ENCODE measurements around the gene MAPK8IP2.

Gene MAPK8IP2

GRCh38 chr22:50572965-50573364, 27.6 kb upstream of the MAPK8IP2 start:
- Histone ChIP-seq H3K4me2 (ENCODE audit: low read depth, low read length, poor library complexity, severe bottlenecking) (no peak overlapping the region), H2AFZ (ENCODE audit: low read depth, low read length, severe bottlenecking) (no peak overlapping the region), H3K36me3 (ENCODE audit: low read length) (0 out of 2 replicates have a peak, but pooled peaks cover 4% of the 10 kb centered on the region), H3F3A (ENCODE audit: insufficient read depth) (no peaks in the 10 kb centered on the region), H4K20me1 (ENCODE audit: low read depth, low read length) (no peaks in the 10 kb centered on the region), H3K4me3 (ENCODE audit: insufficient read depth, low read length, poor library complexity, severe bottlenecking) (no peak overlapping the region), H3K9me2 (replicated peaks; ENCODE audit: insufficient read depth, low read length) (no peaks in the 10 kb centered on the region), H3K9me3 (ENCODE audit: insufficient read depth, low read length) (no peaks in the 10 kb centered on the region), H3K27ac (ENCODE audit: low read depth, low read length) (no peak overlapping the region), H3K27me3 (ENCODE audit: low read length) (no peaks in the 10 kb centered on the region), H3K9ac (ENCODE audit: low read length) (no peak overlapping the region), H3K79me2 (ENCODE audit: insufficient read depth, low read length) (no peaks in the 10 kb centered on the region)
- no peak for TF ChIP-seq EZH2phosphoT487 (conservative IDR thresholded peaks at IDR 0.05; ENCODE audit: low read length)
- TF ChIP-seq CTCF (IDR thresholded peaks at IDR 0.05; ENCODE audit: insufficient read depth, low read length, poor library complexity, severe bottlenecking) = no peak

DNA sequence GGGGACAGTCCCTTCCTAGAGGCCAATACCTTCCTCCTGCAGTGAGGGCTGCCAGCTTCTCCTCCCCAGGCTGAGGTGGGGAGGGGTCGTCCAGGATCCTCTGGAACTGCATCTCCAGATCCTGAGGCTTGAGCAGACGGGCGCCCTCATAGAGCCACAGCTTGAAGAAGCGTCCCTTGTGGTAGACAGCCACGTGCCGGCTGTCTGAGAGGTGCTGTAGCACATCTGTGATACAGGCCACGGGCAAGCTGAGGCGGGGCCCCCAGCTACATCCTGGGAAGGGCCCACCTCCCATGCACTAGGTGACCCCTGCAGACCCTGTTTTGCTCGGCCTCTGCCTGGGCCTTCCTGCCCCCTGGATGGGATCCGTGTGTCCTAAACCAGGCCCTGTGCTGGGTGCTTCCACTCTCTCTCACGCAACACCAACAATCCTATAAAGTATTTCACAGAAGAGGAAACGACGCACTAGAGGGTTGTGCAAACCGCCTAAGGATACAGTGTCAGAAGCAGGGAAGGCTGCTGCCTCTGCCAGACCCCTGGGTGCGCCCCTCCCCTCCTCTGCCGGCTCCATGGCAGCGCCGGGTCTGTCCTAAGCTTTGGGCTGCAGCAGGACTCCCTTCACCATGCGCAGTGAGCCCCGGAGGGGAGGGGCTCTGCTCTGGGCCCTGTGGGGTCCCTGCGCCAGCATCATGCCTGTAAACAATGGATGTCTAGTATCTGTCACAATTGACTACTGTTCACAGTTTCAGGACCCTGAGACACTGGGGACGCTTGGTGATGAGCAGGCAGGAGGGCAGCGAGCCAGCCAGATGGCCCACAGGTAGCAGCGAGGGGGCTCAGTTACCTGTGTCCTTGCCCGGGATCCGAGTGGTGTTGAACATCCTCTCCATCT, 26.9 kb upstream of the MAPK8IP2 start:
- H3K4me2 ChIP-seq (ENCODE audit: low read depth, low read length, poor library complexity, severe bottlenecking) = no peak overlapping the region
- TF ChIP-seq EZH2phosphoT487 (conservative IDR thresholded peaks at IDR 0.05; ENCODE audit: low read length) (no peak), CTCF (IDR thresholded peaks at IDR 0.05; ENCODE audit: insufficient read depth, low read length, poor library complexity, severe bottlenecking) (no peak)
- H3F3A ChIP-seq (ENCODE audit: insufficient read depth) = no peaks in the 10 kb centered on the region
- no peaks in the 10 kb centered on the region; the same call in 1 of the 2 replicates for H4K20me1 ChIP-seq (ENCODE audit: low read depth, low read length)
- H3K79me2 ChIP-seq (ENCODE audit: insufficient read depth, low read length) = no peaks in the 10 kb centered on the region
- no peak overlapping the region for H3K9ac ChIP-seq (ENCODE audit: low read length)
- 0 out of 2 replicates have a peak, but pooled peaks cover 4% of the 10 kb centered on the region for H3K36me3 ChIP-seq (ENCODE audit: low read length)
- no peaks in the 10 kb centered on the region for H3K9me3 ChIP-seq (ENCODE audit: insufficient read depth, low read length)
- H3K27me3 ChIP-seq (ENCODE audit: low read length) = no peaks in the 10 kb centered on the region
- no peak overlapping the region for H3K4me3 ChIP-seq (ENCODE audit: insufficient read depth, low read length, poor library complexity, severe bottlenecking)
- no peak overlapping the region for H2AFZ ChIP-seq (ENCODE audit: low read depth, low read length, severe bottlenecking)
- H3K9me2 ChIP-seq (replicated peaks; ENCODE audit: insufficient read depth, low read length) = no peaks in the 10 kb centered on the region
- no peak overlapping the region for H3K27ac ChIP-seq (ENCODE audit: low read depth, low read length)

DNA sequence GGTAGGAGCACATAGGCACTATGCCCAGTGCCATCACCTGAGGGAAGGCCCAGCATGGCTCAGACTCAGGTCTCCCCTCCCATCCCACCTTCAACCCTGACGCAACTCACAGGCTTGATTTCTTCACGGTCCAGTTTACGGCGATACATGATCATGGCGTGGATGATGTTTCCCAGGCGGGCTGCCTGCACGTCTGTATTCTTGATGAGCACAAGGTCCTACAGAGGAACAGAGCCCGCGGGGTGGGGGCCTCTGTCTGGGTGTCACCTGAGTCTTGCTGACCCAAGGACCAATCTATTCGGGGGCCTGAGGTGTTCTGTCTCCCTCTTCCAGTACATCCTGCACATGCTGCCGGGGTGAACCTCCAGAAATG, 26.2 kb upstream of the MAPK8IP2 start:
- H3K36me3 ChIP-seq (ENCODE audit: low read length) = no peaks in the 10 kb centered on the region
- no peak for TF ChIP-seq CTCF (IDR thresholded peaks at IDR 0.05; ENCODE audit: insufficient read depth, low read length, poor library complexity, severe bottlenecking)
- TF ChIP-seq EZH2phosphoT487 (conservative IDR thresholded peaks at IDR 0.05; ENCODE audit: low read length) = no peak

More for the DNA sequence above, 26.2 kb upstream of the MAPK8IP2 start:
- no peak overlapping the region for H3K9ac ChIP-seq (ENCODE audit: low read length)
- H3K27me3 ChIP-seq (ENCODE audit: low read length) = no peaks in the 10 kb centered on the region
- no peak overlapping the region for H2AFZ ChIP-seq (ENCODE audit: low read depth, low read length, severe bottlenecking)
- no peak overlapping the region for H3K4me2 ChIP-seq (ENCODE audit: low read depth, low read length, poor library complexity, severe bottlenecking)
- H3K27ac ChIP-seq (ENCODE audit: low read depth, low read length) = no peak overlapping the region
- H4K20me1 ChIP-seq (ENCODE audit: low read depth, low read length) = no peaks in the 10 kb centered on the region; the same call in 1 of the 2 replicates
- H3K9me3 ChIP-seq (ENCODE audit: insufficient read depth, low read length) = no peaks in the 10 kb centered on the region
- H3K9me2 ChIP-seq (replicated peaks; ENCODE audit: insufficient read depth, low read length) = no peaks in the 10 kb centered on the region
- H3K79me2 ChIP-seq (ENCODE audit: insufficient read depth, low read length) = no peaks in the 10 kb centered on the region
- no peak overlapping the region for H3K4me3 ChIP-seq (ENCODE audit: insufficient read depth, low read length, poor library complexity, severe bottlenecking)
- H3F3A ChIP-seq (ENCODE audit: insufficient read depth) = no peaks in the 10 kb centered on the region
